GM21737 (cell line): ENCODE data around the gene SPARC.
A peak's percentile ranks its signal among the peaks of the same experiment; 100 is the strongest.

Experiments used
- ATAC-seq: cut with Tn5 transposase; IDR thresholded peaks from one replicate; pipeline ENCODE4 v1.9.1; 2021; ENCODE audit warnings: mild to moderate bottlenecking, moderate library complexity; ENCODE audit not compliant: unreplicated experiment

The SPARC gene

GRCh38 chr5:151627650-151628049, 59.1 kb downstream of the SPARC start:
- ATAC-seq = no peak

GRCh38 chr5:151625285-151625684, 61.4 kb downstream of the SPARC start:
- ATAC-seq = no peak

DNA sequence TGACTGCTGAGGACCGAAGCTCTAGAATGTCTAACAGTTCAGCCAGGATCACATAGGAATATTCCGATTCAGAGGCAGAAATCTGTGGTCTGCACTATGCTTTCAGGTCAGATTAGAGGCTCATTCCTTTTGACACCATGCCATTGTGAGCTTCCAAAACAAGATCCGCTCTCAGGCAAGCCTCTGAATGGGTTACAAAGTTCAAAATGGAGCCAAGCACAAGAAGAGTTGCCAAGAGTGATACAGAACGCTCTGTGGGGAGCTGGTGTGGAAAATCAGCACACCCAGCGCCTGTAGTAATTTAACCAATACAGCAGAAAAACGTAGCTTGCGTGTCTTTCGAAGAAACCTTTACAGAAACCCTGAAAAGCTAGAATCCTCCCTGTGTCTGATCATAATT, 62.2 kb downstream of the SPARC start:
- ATAC-seq = no peak

- ATAC-seq = no peak
Observed at GRCh38 chr5:151622367-151623088, 64.2 kb downstream of the SPARC start.

DNA sequence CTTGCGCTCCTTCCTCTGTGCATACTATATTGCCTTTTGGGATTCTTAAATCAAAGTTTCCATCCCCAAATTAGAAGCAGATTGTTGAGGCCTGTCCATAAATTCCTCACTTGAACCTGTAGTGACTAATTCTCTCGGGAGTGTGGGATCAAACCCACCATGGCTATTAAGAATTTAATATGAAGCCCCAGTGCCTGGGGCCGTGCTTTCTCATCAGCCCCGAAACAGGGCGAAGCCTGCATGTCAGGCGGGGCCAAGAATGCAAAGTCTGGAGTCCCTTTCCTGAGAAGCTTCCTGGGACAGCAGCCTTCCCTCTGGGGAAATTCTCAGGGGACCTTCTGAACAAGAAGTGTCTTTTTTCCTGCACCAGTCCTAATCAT, 66.3 kb downstream of the SPARC start:
- ATAC-seq = no peak

DNA sequence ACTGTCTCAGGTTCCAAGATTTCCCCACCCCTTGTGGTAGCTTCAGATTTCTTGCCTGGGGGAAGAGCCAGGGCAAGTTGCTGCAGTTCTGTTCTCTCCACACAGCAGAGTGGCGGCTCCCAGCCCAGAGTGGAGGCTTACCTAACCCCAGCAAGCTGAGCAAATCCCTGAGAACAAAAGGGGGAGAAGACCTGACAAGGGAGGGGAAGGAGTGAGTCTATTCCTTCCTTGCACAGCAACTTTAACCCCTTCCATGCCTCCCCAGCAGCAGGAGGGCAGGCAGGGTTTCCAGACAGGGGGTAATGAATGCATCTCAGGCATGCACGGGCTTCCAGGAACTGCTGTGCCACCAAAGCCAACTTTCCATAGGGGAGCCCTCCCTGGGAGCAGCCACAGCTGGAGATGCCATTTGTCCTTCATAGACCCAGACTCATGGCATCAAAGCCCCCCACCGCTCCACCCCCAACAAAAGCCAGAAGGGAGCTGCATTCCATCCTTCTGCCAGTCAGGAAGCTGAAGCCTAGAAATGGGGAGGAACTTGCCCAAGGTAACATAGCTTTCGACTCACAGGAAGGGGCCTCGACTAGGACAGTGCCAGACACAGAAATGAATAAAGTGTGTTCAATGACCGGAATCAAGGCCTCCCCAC, 66.8 kb downstream of the SPARC start:
- no peak for ATAC-seq

DNA sequence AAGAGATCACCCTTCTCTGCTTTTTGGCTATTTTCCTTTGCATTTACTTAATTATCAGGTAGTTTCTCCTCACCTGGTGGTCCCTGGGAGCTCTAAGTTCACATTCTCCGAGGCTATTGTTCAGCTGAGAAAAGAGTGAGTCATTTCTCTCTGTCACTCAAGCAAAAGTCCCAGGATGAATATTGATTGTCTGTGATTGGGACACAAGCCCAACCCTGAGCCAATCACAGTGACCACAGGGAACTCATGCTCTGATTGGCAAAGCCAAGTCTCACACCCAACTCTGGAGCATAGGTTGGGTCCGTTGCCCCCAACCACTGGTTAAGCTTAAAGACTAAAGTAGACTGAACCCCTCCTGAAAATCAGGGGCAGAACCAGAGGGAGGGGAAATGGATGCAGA, 67.8 kb downstream of the SPARC start:
- no peak for ATAC-seq

DNA sequence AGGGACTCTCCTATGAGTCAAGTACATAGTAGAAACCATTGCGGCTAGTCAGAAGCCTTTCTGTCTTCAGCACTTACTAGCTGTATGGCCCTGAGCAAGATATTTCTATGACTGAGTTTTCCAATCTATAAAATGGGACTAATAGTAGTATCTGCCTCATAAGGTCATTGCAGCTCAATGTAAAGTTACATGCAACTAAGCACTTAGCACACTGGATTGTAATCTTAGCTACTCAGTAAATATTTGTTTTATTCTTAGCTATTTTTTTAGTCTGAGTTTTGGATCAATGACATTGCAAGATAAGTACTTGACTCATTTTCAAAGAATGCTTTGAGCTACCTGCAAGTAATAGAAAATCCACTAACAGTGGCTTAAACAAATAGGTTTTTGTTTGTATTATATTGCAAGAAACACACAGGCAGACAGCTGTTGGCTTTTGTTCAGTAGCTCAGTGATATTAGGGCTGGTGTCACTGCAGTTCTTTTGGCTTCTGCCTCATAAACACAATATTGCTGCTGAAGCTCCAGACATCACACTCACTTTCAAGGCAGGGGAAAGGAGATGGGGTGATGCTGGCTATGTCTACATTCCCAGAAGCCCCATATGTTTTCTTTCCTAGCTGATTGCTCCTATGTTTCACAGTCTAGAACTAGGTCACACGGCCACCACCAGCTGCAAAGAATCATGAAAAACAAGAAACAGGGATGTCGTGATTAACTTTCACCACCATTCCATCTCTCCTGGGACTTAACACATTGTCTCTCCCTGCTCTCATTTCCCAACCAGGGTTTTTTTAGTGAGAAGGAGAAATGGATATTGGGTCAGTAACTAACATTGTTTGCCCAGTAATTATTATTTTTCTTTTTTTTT, 68.6 kb downstream of the SPARC start:
- no peak for ATAC-seq

- ATAC-seq = no peak
Observed at GRCh38 chr5:151617383-151617840, 69.3 kb downstream of the SPARC start.

DNA sequence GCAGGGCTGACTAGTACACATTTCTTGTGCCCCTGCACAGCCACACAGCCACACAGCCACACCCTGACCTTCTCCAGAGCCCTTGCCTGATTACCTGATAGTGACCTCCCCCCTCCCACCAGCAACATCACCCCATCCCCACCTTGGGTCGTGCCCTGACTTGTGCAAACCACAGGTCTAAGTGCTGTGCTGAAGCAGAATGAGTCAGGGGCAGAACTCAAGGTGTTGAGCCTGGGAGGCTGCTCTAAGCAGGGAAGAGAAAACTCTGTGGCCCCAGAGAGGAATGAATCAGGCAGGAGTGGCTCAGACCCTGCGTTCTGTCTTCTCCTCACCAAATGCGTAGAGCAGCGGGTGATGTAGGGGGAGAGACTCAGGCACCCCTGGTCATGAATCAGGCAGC, 71.3 kb downstream of the SPARC start:
- ATAC-seq = no peak

GRCh38 chr5:151614565-151614964, 72.2 kb downstream of the SPARC start:
- no peak for ATAC-seq

- peak; percentile 88 for ATAC-seq
Observed at GRCh38 chr5:151612689-151613427, 73.9 kb downstream of the SPARC start.

GRCh38 chr5:151611127-151611775, 75.5 kb downstream of the SPARC start:
- no peak for ATAC-seq
